Epithelial cell of esophagus (primary cell): ENCODE data around the gene TOMM6.

Source experiments
- DNase-seq: peaks from one replicate; pipeline ENCODE4 v3.0.0; 2010; ENCODE audit warnings: low read depth
- H3K4me3 ChIP-seq: 2 replicates; pipeline ENCODE4 v1.5.1; 2011; ENCODE audit warnings: mild to moderate bottlenecking, low read length, control low read depth
- TF ChIP-seq, protein P1 (sequence below): IDR thresholded peaks from 2 replicates; pipeline ENCODE4 v1.5.1; 2011; ENCODE audit warnings: low read depth, mild to moderate bottlenecking, low read length, control low read depth, inconsistent platforms; ENCODE audit not compliant: insufficient read depth; ENCODE audit errors: missing control alignments

Gene TOMM6

GRCh38 chr6:41789390-41789724 is 1.9 kb downstream of the TOMM6 start:
- no peak for DNase-seq
- TF ChIP-seq, protein P1, sequence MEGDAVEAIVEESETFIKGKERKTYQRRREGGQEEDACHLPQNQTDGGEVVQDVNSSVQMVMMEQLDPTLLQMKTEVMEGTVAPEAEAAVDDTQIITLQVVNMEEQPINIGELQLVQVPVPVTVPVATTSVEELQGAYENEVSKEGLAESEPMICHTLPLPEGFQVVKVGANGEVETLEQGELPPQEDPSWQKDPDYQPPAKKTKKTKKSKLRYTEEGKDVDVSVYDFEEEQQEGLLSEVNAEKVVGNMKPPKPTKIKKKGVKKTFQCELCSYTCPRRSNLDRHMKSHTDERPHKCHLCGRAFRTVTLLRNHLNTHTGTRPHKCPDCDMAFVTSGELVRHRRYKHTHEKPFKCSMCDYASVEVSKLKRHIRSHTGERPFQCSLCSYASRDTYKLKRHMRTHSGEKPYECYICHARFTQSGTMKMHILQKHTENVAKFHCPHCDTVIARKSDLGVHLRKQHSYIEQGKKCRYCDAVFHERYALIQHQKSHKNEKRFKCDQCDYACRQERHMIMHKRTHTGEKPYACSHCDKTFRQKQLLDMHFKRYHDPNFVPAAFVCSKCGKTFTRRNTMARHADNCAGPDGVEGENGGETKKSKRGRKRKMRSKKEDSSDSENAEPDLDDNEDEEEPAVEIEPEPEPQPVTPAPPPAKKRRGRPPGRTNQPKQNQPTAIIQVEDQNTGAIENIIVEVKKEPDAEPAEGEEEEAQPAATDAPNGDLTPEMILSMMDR: no peak
- no peak overlapping the region for H3K4me3 ChIP-seq

DNA sequence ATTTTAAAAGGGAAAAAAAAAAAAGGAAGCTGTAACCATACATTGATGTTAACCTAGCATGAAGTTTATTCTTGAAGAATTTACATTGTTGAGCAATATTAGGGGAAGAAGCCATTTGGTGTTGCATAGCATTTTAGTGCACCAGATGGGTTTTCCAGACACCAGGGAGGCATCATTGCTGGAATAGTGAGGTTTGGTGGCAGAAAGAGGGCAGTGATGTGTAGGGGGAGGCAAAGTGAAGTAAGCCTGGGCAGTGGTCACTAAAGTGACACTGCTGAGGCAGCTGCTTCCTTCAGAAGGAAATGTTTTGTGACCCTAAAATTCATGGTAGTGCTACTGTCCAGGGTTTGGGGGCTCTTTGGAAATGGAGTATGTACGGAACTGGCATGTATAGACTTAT is 2.6 kb downstream of the TOMM6 start:
- no peak overlapping the region for H3K4me3 ChIP-seq
- no peak for DNase-seq
- TF ChIP-seq, protein P1: no peak

DNA sequence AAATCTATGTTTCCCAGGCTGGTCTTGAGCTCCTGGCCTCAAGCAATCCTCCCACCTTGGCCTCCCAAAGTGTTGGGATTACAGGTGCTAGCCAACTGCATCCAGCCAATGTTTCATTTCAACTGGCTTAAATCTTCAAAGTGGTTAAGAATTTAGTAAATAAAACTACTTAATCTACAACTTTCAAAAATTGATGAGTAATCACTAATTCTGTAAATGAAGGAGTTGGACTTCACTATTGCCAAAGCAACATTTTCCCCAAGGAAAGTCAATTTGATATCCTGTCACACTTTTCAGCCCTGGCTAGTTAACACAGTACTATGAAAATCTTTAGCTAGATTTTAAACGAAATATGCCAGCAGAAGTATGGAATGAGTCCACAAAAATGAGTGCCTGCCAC is 3.8 kb downstream of the TOMM6 start:
- H3K4me3 ChIP-seq: no peak overlapping the region
- DNase-seq: no peak
- TF ChIP-seq, protein P1: no peak

GRCh38 chr6:41791984-41792383 is 4.5 kb downstream of the TOMM6 start:
- H3K4me3 ChIP-seq: no peak overlapping the region
- no peak for DNase-seq
- TF ChIP-seq, protein P1: no peak

GRCh38 chr6:41796474-41796873 is 9.0 kb downstream of the TOMM6 start:
- TF ChIP-seq, protein P1: no peak
- DNase-seq: no peak

DNA sequence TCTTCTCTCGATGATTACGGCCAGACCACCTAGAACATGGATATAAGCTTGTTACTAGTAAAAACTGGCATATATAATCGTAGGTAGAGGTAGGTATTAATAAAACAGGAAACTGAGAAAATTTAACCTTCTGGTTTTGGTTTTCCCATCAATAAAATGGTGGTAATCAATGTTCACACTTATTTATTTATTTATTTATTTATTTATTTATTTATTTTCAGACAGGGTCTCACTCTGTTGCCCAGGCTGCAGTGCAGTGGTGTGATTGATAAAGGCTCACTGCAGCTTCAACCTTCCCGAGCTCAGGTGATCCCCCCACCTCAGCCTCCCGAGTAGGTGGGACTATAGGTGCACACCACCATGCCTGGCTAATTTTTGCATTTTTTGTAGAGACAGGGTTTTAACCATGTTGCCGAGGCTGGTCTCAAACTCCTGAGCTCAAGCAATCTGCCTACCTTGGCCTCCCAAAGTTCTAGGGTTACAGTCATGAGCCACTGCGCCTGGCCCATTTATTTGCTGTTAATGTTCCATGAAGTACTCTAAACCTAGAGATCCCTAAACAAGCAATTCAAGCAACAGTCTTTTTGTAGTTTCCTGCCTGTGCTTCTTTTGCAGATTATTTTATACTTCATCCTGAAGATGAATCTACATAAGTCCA is 11.5 kb downstream of the TOMM6 start:
- H3K4me3 ChIP-seq: no peak overlapping the region
- TF ChIP-seq, protein P1: no peak
- no peak for DNase-seq

More at GRCh38 chr6:41796474-41796873, 9.0 kb downstream of the TOMM6 start:
- H3K4me3 ChIP-seq: no peak overlapping the region

- no peak for DNase-seq
- no peak overlapping the region for H3K4me3 ChIP-seq
- TF ChIP-seq, protein P1: no peak
Measured at GRCh38 chr6:41799559-41799911, 12.0 kb downstream of the TOMM6 start.
